Activated T-cell treated with anti-CD3 and anti-CD28 coated beads, Interleukin-2, amount 50 U/mL, for 24 hours (primary cell): Measurements from ENCODE around the gene SPAAR.
A peak's percentile ranks its signal among the peaks of the same experiment; 100 is the strongest.
"Not testable (repeated sequence)": the region's sequence is repeated elsewhere in the genome, so short reads cannot be mapped to it uniquely, and the experiment has no call there.

Source experiments
- DNase-seq: peaks from one replicate; pipeline ENCODE4 v3.0.0-alpha.2; 2020
- H3K27ac Mint-ChIP-seq: 2 replicates; pipeline ENCODE4 v1.8.0; 2020; ENCODE audit warnings: mild to moderate bottlenecking, mixed read lengths
- H3K27me3 Mint-ChIP-seq: 2 replicates; pipeline ENCODE4 v1.8.0; 2020; ENCODE audit warnings: mixed read lengths
- H3K36me3 Mint-ChIP-seq: 2 replicates; pipeline ENCODE4 v1.8.0; 2020; ENCODE audit warnings: low read depth, mixed read lengths
- H3K4me1 Mint-ChIP-seq: 2 replicates; pipeline ENCODE4 v1.8.0; 2020; ENCODE audit warnings: low read depth, mixed read lengths
- H3K4me3 Mint-ChIP-seq: 2 replicates; pipeline ENCODE4 v1.8.0; 2020; ENCODE audit warnings: mild to moderate bottlenecking, moderate library complexity, mixed read lengths
- H3K9me3 Mint-ChIP-seq: 2 replicates; pipeline ENCODE4 v1.8.0; 2020; ENCODE audit warnings: mixed read lengths

Gene SPAAR

GRCh38 chr9:35909274-35909673 lies at the start of gene SPAAR:
Gene SPAAR, plus strand, starts transcription at chr9:35909490. Its CDS starts 974 bp downstream, at chr9:35910464.
- DNase-seq = no peak
- no peaks in the 10 kb centered on the region for H3K36me3 Mint-ChIP-seq
- H3K4me1 Mint-ChIP-seq = peaks cover 52% of the 10 kb centered on the region
- no peaks in the 10 kb centered on the region for H3K9me3 Mint-ChIP-seq
- no peaks in the 10 kb centered on the region for H3K27me3 Mint-ChIP-seq
- peak within 1 kb of the TSS; percentile 57 for H3K27ac Mint-ChIP-seq
- H3K4me3 Mint-ChIP-seq = no peak within 1 kb of the TSS

- Mint-ChIP-seq H3K4me3 (no peak overlapping the region), H3K9me3 (no peaks in the 10 kb centered on the region), H3K27me3 (peaks cover 16% of the 10 kb centered on the region), H3K36me3 (no peaks in the 10 kb centered on the region), H3K4me1 (no peaks in the 10 kb centered on the region), H3K27ac (no peak overlapping the region)
- no peak for DNase-seq
These were observed 49.3 kb upstream of the SPAAR start for GRCh38 chr9:35859990-35860339.

GRCh38 chr9:35861161-35861897 lies 48.0 kb upstream of the SPAAR start:
- Mint-ChIP-seq H3K36me3 (no peaks in the 10 kb centered on the region), H3K9me3 (no peaks in the 10 kb centered on the region), H3K27ac (no peak overlapping the region), H3K4me1 (no peaks in the 10 kb centered on the region), H3K27me3 (peaks cover 19% of the 10 kb centered on the region), H3K4me3 (no peak overlapping the region)
- no peak for DNase-seq

- H3K4me1 Mint-ChIP-seq = no peaks in the 10 kb centered on the region
- H3K4me3 Mint-ChIP-seq = no peak overlapping the region
- H3K27me3 Mint-ChIP-seq = peaks cover 19% of the 10 kb centered on the region
- no peak for DNase-seq
- H3K27ac Mint-ChIP-seq = no peak overlapping the region
- no peaks in the 10 kb centered on the region for H3K9me3 Mint-ChIP-seq
- H3K36me3 Mint-ChIP-seq = no peaks in the 10 kb centered on the region
These were observed 47.0 kb upstream of the SPAAR start for GRCh38 chr9:35862328-35862727.

- Mint-ChIP-seq H3K36me3 (no peaks in the 10 kb centered on the region), H3K9me3 (no peaks in the 10 kb centered on the region), H3K4me3 (no peak overlapping the region), H3K4me1 (no peaks in the 10 kb centered on the region), H3K27me3 (peaks cover 19% of the 10 kb centered on the region), H3K27ac (no peak overlapping the region)
- DNase-seq = no peak
These were observed 45.7 kb upstream of the SPAAR start for GRCh38 chr9:35863583-35863982.

- DNase-seq = no peak
- no peaks in the 10 kb centered on the region for H3K9me3 Mint-ChIP-seq
- H3K4me1 Mint-ChIP-seq = no peaks in the 10 kb centered on the region
- no peak overlapping the region for H3K4me3 Mint-ChIP-seq
- no peak overlapping the region for H3K27ac Mint-ChIP-seq
- H3K27me3 Mint-ChIP-seq = peaks cover 19% of the 10 kb centered on the region
- no peaks in the 10 kb centered on the region for H3K36me3 Mint-ChIP-seq
These were observed 44.5 kb upstream of the SPAAR start for GRCh38 chr9:35864695-35865255.

- no peaks in the 10 kb centered on the region for H3K36me3 Mint-ChIP-seq
- H3K9me3 Mint-ChIP-seq = no peaks in the 10 kb centered on the region
- no peak overlapping the region for H3K27ac Mint-ChIP-seq
- no peak for DNase-seq
- H3K4me1 Mint-ChIP-seq = no peaks in the 10 kb centered on the region
- peaks cover 11% of the 10 kb centered on the region for H3K27me3 Mint-ChIP-seq
- H3K4me3 Mint-ChIP-seq = no peak overlapping the region
These were observed 41.8 kb upstream of the SPAAR start for GRCh38 chr9:35867538-35867937.

GRCh38 chr9:35868933-35869332 lies 40.4 kb upstream of the SPAAR start:
- no peaks in the 10 kb centered on the region for H3K4me1 Mint-ChIP-seq
- H3K36me3 Mint-ChIP-seq = no peaks in the 10 kb centered on the region
- H3K4me3 Mint-ChIP-seq = no peak overlapping the region
- H3K9me3 Mint-ChIP-seq = no peaks in the 10 kb centered on the region
- H3K27ac Mint-ChIP-seq = no peak overlapping the region
- H3K27me3 Mint-ChIP-seq = peaks cover 6% of the 10 kb centered on the region
- no peak for DNase-seq

GRCh38 chr9:35869621-35870216 lies 39.6 kb upstream of the SPAAR start:
- Mint-ChIP-seq H3K4me1 (no peaks in the 10 kb centered on the region), H3K27ac (no peak overlapping the region), H3K27me3 (peaks cover 3% of the 10 kb centered on the region), H3K4me3 (no peak overlapping the region), H3K36me3 (no peaks in the 10 kb centered on the region), H3K9me3 (no peaks in the 10 kb centered on the region)
- no peak for DNase-seq

GRCh38 chr9:35870351-35870923 lies 38.9 kb upstream of the SPAAR start, which contains the start of gene OR13J1:
Gene OR13J1, minus strand, starts transcription at chr9:35870401. Its CDS starts 0 bp downstream, at chr9:35870401.
- Mint-ChIP-seq H3K36me3 (no peaks in the 10 kb centered on the region), H3K4me3 (no peak within 1 kb of the TSS), H3K4me1 (no peaks in the 10 kb centered on the region), H3K9me3 (no peaks in the 10 kb centered on the region), H3K27ac (no peak within 1 kb of the TSS), H3K27me3 (peaks cover 2% of the 10 kb centered on the region)
- no peak for DNase-seq

- H3K4me1 Mint-ChIP-seq = no peaks in the 10 kb centered on the region
These were observed 37.7 kb upstream of the SPAAR start for GRCh38 chr9:35871545-35871944.

GRCh38 chr9:35872505-35872904 lies 36.8 kb upstream of the SPAAR start:
- DNase-seq = no peak
- Mint-ChIP-seq H3K9me3 (peaks cover 3% of the 10 kb centered on the region), H3K27ac (no peak overlapping the region), H3K36me3 (no peaks in the 10 kb centered on the region), H3K4me3 (no peak overlapping the region), H3K27me3 (no peaks in the 10 kb centered on the region), H3K4me1 (no peaks in the 10 kb centered on the region)

More at GRCh38 chr9:35871545-35871944, 37.7 kb upstream of the SPAAR start:
- DNase-seq = no peak
- no peak overlapping the region for H3K4me3 Mint-ChIP-seq
- H3K27ac Mint-ChIP-seq = no peak overlapping the region
- H3K9me3 Mint-ChIP-seq = peaks cover 1% of the 10 kb centered on the region
- H3K27me3 Mint-ChIP-seq = no peaks in the 10 kb centered on the region
- H3K36me3 Mint-ChIP-seq = no peaks in the 10 kb centered on the region

GRCh38 chr9:35882263-35882848 lies 26.9 kb upstream of the SPAAR start:
- peaks cover 3% of the 10 kb centered on the region for H3K27me3 Mint-ChIP-seq
- no peaks in the 10 kb centered on the region for H3K9me3 Mint-ChIP-seq
- H3K4me1 Mint-ChIP-seq = no peaks in the 10 kb centered on the region
- H3K4me3 Mint-ChIP-seq = no peak overlapping the region
- H3K36me3 Mint-ChIP-seq = no peaks in the 10 kb centered on the region
- no peak overlapping the region for H3K27ac Mint-ChIP-seq
- DNase-seq = peak; percentile 84

GRCh38 chr9:35882996-35883395 lies 26.3 kb upstream of the SPAAR start:
- DNase-seq = no peak
- no peaks in the 10 kb centered on the region for H3K36me3 Mint-ChIP-seq
- no peaks in the 10 kb centered on the region for H3K9me3 Mint-ChIP-seq
- no peaks in the 10 kb centered on the region for H3K4me1 Mint-ChIP-seq
- no peak overlapping the region for H3K4me3 Mint-ChIP-seq
- H3K27ac Mint-ChIP-seq = no peak overlapping the region
- H3K27me3 Mint-ChIP-seq = peaks cover 3% of the 10 kb centered on the region

GRCh38 chr9:35884908-35885307 lies 24.4 kb upstream of the SPAAR start:
- H3K4me3 Mint-ChIP-seq, H3K4me1 Mint-ChIP-seq, DNase-seq, H3K27me3 Mint-ChIP-seq, H3K36me3 Mint-ChIP-seq, H3K9me3 Mint-ChIP-seq, H3K27ac Mint-ChIP-seq: not testable (repeated sequence)
